ENCODE data around the gene PHF23.

DNA sequence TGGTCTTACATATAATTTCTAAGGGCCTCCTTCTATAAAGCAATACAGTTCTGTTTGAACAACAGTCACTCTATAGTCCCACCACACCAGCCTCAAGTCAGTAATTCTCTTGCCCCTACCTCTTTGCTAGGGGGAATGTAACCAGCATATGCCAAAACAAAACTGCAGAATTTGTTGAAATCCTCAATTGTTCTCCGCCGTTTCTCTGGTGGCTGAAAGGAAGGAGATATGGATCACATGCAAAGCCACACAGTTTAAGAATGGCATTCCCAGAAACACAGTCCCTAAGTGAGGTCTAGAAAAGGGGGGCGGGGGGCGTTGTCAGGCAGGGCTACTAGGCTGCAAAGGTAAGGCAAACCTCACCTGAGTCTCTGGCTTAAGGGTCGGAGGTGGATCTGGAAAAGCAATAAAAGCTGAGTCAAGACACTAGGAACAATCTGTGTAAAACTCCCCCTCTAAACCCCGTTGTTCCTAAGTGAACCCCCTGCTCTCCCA, 1.9 kb downstream of the PHF23 start:
- TF ChIP-seq, protein P1, sequence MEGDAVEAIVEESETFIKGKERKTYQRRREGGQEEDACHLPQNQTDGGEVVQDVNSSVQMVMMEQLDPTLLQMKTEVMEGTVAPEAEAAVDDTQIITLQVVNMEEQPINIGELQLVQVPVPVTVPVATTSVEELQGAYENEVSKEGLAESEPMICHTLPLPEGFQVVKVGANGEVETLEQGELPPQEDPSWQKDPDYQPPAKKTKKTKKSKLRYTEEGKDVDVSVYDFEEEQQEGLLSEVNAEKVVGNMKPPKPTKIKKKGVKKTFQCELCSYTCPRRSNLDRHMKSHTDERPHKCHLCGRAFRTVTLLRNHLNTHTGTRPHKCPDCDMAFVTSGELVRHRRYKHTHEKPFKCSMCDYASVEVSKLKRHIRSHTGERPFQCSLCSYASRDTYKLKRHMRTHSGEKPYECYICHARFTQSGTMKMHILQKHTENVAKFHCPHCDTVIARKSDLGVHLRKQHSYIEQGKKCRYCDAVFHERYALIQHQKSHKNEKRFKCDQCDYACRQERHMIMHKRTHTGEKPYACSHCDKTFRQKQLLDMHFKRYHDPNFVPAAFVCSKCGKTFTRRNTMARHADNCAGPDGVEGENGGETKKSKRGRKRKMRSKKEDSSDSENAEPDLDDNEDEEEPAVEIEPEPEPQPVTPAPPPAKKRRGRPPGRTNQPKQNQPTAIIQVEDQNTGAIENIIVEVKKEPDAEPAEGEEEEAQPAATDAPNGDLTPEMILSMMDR (conservative IDR thresholded peaks at IDR 0.05 in 1 of 2, IDR thresholded peaks at IDR 0.05 in 1 of 2; ENCODE audit: extremely low read depth in 1 of 2, insufficient read depth in 1 of 2, low read depth in 1 of 2, low read length in 2 of 2) = no peak
- no peak for TF ChIP-seq EZH2 (IDR thresholded peaks at IDR 0.05; ENCODE audit: borderline replicate concordance, low read length)
